22Rv1 (cell line): Measurements from ENCODE around the gene HIF1AN.

Source experiments
- H3K27ac ChIP-seq: fragments of 450-650 bp; 2 replicates; pipeline ENCODE4 v1.5.1; 2017
- ZFX ChIP-seq: fragments of 450-650 bp; IDR thresholded peaks from 2 replicates; pipeline ENCODE4 v1.6.1; 2017; ENCODE audit warnings: antibody characterized with exemption, borderline replicate concordance
- TF ChIP-seq, protein P1 (sequence below): fragments of 450-650 bp; IDR thresholded peaks from 2 replicates; pipeline ENCODE4 v1.5.1; 2017; ENCODE audit warnings: mild to moderate bottlenecking

HIF1AN gene

GRCh38 chr10:100520811-100521210 is 14.9 kb upstream of the HIF1AN start:
- no peak overlapping the region for H3K27ac ChIP-seq

GRCh38 chr10:100522107-100522801 is 13.5 kb upstream of the HIF1AN start:
- H3K27ac ChIP-seq, result peak overlapping the region; percentile 17; the same call in 1 of the 2 replicates

More at GRCh38 chr10:100520811-100521210, 14.9 kb upstream of the HIF1AN start:
- TF ChIP-seq ZFX, result no peak
- TF ChIP-seq, protein P1, sequence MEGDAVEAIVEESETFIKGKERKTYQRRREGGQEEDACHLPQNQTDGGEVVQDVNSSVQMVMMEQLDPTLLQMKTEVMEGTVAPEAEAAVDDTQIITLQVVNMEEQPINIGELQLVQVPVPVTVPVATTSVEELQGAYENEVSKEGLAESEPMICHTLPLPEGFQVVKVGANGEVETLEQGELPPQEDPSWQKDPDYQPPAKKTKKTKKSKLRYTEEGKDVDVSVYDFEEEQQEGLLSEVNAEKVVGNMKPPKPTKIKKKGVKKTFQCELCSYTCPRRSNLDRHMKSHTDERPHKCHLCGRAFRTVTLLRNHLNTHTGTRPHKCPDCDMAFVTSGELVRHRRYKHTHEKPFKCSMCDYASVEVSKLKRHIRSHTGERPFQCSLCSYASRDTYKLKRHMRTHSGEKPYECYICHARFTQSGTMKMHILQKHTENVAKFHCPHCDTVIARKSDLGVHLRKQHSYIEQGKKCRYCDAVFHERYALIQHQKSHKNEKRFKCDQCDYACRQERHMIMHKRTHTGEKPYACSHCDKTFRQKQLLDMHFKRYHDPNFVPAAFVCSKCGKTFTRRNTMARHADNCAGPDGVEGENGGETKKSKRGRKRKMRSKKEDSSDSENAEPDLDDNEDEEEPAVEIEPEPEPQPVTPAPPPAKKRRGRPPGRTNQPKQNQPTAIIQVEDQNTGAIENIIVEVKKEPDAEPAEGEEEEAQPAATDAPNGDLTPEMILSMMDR, result no peak

GRCh38 chr10:100522945-100523344 is 12.8 kb upstream of the HIF1AN start:
- no peak for TF ChIP-seq ZFX
- TF ChIP-seq, protein P1, result no peak
- H3K27ac ChIP-seq, result peak overlapping the region; percentile 17; the same call in 1 of the 2 replicates

More at GRCh38 chr10:100522107-100522801, 13.5 kb upstream of the HIF1AN start:
- TF ChIP-seq, protein P1, result no peak
- TF ChIP-seq ZFX, result no peak

DNA sequence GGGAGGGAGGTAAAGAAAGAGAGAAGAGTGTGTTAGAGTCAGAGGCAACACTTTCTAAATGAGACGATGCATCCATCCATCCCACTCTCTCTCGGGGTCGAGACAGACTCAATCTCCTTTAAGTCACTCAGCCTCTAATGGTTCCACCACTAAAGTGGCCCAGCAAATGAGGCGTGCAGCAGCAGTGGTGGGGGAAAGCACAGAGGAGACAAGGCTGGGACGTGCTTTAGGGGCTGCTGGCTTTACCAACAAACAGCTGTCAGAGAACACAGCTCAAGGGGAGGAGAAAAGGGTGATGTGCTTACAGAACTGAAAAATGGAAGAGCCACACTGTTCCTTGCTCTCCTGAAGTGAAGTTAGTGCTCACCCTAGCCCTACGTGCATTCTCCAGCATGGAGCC is 11.5 kb upstream of the HIF1AN start:
- TF ChIP-seq, protein P1, result no peak
- TF ChIP-seq ZFX, result no peak
- no peak overlapping the region for H3K27ac ChIP-seq

GRCh38 chr10:100524638-100525037 is 11.1 kb upstream of the HIF1AN start:
- TF ChIP-seq ZFX, result no peak
- TF ChIP-seq, protein P1, result no peak
- no peak overlapping the region for H3K27ac ChIP-seq

DNA sequence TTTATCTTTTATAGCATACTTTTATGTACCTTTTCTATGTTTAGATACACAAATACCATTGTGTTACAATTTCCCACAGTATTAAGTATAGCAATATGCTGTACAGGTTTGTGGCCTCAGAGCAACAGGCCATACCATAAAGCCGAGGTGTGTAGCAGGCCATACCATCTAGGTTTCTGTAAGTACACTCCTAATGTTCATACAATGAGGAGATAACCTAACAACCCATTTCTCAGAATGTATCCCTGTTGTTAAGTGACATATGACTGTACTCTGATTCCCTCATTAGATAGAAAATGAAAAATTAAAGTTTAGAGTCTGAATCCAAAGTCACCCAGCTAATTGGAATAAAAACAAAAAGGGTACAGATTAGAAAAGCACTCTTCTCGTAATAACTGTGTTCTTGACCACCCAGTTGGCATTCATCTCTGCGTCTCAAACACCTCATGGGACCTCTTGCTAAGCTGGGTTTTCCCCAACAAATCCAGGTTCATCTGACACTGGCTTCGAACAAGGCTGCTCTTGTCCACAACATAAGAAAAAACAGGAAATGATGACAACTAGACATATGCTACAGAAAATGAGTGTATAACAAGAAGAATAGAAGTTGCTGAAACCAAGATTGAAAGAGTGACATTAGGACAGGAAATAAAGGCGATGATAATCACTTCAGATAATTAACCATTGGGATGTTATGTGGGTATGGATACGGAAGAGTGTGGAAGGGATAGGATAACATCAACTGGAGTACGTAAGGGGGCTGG is 7.4 kb upstream of the HIF1AN start:
- no peak for TF ChIP-seq ZFX
- TF ChIP-seq, protein P1, result no peak
- peak overlapping the region; percentile 78; the same call in 1 of the 2 replicates for H3K27ac ChIP-seq
